Adrenal gland (tissue), 12 donors: ENCODE results near the gene RERG. TPM values are rescaled to one million over a fixed set of nuclear protein-coding genes. Genes with fewer than 3 reads are reported as not detected.

Experiments used
- DNase-seq, 7 donors: peaks; one replicate each; pipeline ENCODE4 v3.0.0-alpha.2; 2019 to 2020
- H3K27ac ChIP-seq, 5 donors: fragments of 200-600 bp; sonication (generic) in 4 of 5; 1 replicate in 3 of 5; 2 replicates in 2 of 5; pipeline versions ENCODE4 v1.5.1 to v1.8.0; 2016 to 2020; ENCODE audit warnings: mild to moderate bottlenecking in 1 of 5
- H3K27me3 ChIP-seq: fragments of 200-600 bp; 2 replicates; pipeline ENCODE4 v1.8.0; 2021
- H3K36me3 ChIP-seq, 2 donors: fragments of 200-600 bp; replicated peaks in 1 of 2; 1 replicate in 1 of 2; 2 replicates in 1 of 2; pipeline versions ENCODE4 v1.5.1 to v1.8.0; 2018 to 2022
- H3K4me1 ChIP-seq, 2 donors: fragments of 200-600 bp; replicated peaks in 1 of 2; 1 replicate in 1 of 2; 2 replicates in 1 of 2; pipeline versions ENCODE4 v1.5.1 to v1.8.0; 2018 to 2021
- H3K4me3 ChIP-seq, 4 donors: fragments of 200-600 bp; sonication (generic) in 3 of 4; one replicate each; pipeline ENCODE4 v1.5.1; 2016 to 2018
- H3K9me3 ChIP-seq, 3 donors: fragments of 200-600 bp; sonication (generic) in 1 of 3; replicated peaks in 1 of 3; 1 replicate in 2 of 3; 2 replicates in 1 of 3; pipeline versions ENCODE4 v1.5.1 to v1.8.0; 2016 to 2021
- POLR2A ChIP-seq, 2 donors: fragments of 450-650 bp; IDR thresholded peaks; one replicate each; pipeline ENCODE4 v1.6.1; 2017; ENCODE audit warnings: antibody characterized with exemption in 2 of 2, mild to moderate bottlenecking in 2 of 2, moderate library complexity in 1 of 2
- WGBS, 4 donors: extraction: QIAGEN DNeasy Blood & Tissue Kit in 2 of 4; methylation state at CpG; one replicate each; pipeline versions ENCODE4 v1.1.5 to v1.1.7; 2013 to 2017; 5-methylcytosine and 5-hydroxymethylcytosine counted together
- intact Hi-C, 2 donors: fragments of 100-400 bp; cut with DNase I; formaldehyde crosslinking; loops; one replicate each; pipeline versions ENCODE4 v1.14.1 to v1.15.0; 2022 to 2023
- polyA plus RNA-seq, 3 donors: library from polyadenylated mRNA; stranded (reverse); fragments of 200-250 nt in 2 of 3; fragments of 350-450 nt in 1 of 3; fragmentation: Illumina TruSeq in 1 of 3; extraction: RNeasy Lipid Tissue Mini Kit (QIAGEN cat#74804) in 1 of 3; gene quantifications; one replicate each; pipeline ENCODE4 v1.2.3, GENCODE V29; 2013 to 2014
- total RNA-seq, 9 donors: library from RNA; depleted of rRNA in 4 of 9; stranded (reverse); fragments of >200 nt in 4 of 9; fragments of 120-200 nt in 1 of 9; fragmentation: NEBNext Ultra II Directional in 1 of 9; extraction: Animal tissue kit (Norgen Biotek cat#: 25700) in 1 of 9; gene quantifications; one replicate each; pipeline versions ENCODE4 v1.1.0 to v1.2.4, GENCODE V29; 2013 to 2023
- TF ChIP-seq, protein P1 (sequence below), 6 experiments: fragments of 450-650 bp in 4 of 6; fragments of 200-600 bp in 2 of 6; sonication (generic) in 1 of 6; IDR thresholded peaks; 1 replicate in 5 of 6; 2 replicates in 1 of 6; pipeline versions ENCODE4 v1.5.1 to v1.8.0; 2016 to 2021; ENCODE audit warnings: antibody characterized with exemption in 6 of 6, mild to moderate bottlenecking in 2 of 6, moderate library complexity in 1 of 6
- donor health status: healthy with polysubstance abuse.
- donor health status: Bipolar disorder and iron deficiency.
- donor health status: DM: yes; HTN: yes; CAD: no.
- donor health status: DM: no; HTN: no; CAD: no.
- donor health status: DM: no; HTN: no; CAD: no.
- donor health status: DM: yes; HTN: yes; CAD: no.

The RERG gene
- total and polyA plus RNA-seq, 12 donors: 12.9 to 146 (median 46.6) TPM

DNA sequence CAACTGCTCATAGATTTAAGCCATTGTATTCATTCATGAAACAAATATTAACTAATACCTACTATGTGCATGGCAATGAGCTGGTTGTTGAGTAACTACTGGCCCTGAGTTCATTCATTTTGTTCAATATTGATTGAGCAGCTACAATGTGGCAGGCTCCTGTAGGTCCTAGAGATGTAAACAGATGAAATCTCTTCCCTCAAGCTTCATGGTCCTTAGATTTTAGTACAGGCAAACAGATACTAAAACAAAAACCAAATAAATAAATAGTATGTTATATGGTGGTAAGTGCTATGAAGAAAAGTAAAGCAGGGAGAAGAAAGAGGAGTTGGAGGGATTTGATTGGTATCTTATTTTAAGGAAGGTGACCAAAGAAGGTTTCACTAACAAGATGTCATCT is 77.8 kb downstream of the RERG start:
- Histone ChIP-seq H3K27ac (no peak overlapping the region), H3K9me3 (no peaks in the 10 kb centered on the region), H3K27me3 (no peaks in the 10 kb centered on the region), H3K4me3 (no peak overlapping the region), H3K4me1 (peaks cover 4 to 5% of the 10 kb centered on the region in 2 donors), H3K36me3 (no peaks in the 10 kb centered on the region)
- DNase-seq: no peak
- TF ChIP-seq POLR2A (IDR thresholded peaks at IDR 0.05): no peak
- TF ChIP-seq, protein P1, sequence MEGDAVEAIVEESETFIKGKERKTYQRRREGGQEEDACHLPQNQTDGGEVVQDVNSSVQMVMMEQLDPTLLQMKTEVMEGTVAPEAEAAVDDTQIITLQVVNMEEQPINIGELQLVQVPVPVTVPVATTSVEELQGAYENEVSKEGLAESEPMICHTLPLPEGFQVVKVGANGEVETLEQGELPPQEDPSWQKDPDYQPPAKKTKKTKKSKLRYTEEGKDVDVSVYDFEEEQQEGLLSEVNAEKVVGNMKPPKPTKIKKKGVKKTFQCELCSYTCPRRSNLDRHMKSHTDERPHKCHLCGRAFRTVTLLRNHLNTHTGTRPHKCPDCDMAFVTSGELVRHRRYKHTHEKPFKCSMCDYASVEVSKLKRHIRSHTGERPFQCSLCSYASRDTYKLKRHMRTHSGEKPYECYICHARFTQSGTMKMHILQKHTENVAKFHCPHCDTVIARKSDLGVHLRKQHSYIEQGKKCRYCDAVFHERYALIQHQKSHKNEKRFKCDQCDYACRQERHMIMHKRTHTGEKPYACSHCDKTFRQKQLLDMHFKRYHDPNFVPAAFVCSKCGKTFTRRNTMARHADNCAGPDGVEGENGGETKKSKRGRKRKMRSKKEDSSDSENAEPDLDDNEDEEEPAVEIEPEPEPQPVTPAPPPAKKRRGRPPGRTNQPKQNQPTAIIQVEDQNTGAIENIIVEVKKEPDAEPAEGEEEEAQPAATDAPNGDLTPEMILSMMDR (IDR thresholded peaks at IDR 0.05): no peak
- intact Hi-C loops: no loop called here

DNA sequence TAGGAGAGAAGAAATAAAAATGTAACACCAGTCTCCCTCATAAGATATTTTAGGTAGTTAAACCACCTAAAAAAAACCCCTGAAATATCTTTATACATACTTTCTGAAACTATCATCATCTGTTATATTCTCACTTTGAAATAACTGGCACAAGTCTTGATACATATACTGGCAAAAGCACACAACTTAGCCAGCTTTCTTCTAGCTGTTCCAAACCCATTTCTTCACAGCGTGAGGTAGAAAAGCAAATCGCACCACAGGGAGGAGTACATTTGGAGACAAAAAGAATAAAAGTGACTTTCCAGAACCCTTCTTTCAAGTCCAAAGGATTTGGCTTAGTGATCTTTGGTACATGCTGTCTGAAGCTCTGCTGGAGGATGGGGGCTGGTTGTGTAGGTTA is 78.5 kb downstream of the RERG start:
- Histone ChIP-seq H3K36me3 (no peaks in the 10 kb centered on the region), H3K27ac (no peak overlapping the region), H3K4me3 (no peak overlapping the region), H3K4me1 (peaks cover 4 to 5% of the 10 kb centered on the region in 2 donors), H3K9me3 (no peaks in the 10 kb centered on the region), H3K27me3 (no peaks in the 10 kb centered on the region)
- TF ChIP-seq POLR2A (IDR thresholded peaks at IDR 0.05): no peak
- TF ChIP-seq, protein P1 (IDR thresholded peaks at IDR 0.05): no peak
- intact Hi-C loops: no loop called here
- DNase-seq: no peak
- WGBS, 4 donors: 93 to 99% (median 96%) methylated on average over 2 of the region's 2 CpGs

DNA sequence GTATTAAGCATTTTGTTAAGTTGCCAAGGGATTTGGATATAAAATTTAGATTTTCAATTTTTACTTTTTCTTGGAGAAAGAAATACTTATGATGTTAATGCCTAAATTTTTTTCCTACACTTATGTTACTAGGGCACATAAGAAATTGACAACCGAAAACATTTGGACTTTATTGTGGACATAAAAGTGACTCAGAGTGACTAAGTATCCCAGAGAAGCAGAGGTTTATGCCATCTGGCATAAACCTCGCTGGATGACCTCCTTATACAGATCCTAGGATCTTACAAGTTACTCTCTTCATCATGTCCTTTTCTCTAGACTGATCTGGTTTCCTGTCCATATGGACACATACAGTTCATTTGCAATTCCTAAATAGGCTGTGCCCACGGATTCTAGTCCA is 89.8 kb downstream of the RERG start:
- WGBS, 4 donors: 38 to 49% (median 42%) methylated on average over 3 of the region's 3 CpGs
- H3K27me3 ChIP-seq: no peaks in the 10 kb centered on the region
- no peaks in the 10 kb centered on the region for H3K9me3 ChIP-seq
- DNase-seq: peak in 3 of 7 donors; percentile 26 to 43 (median 27)
- peaks cover 5 to 10% of the 10 kb centered on the region in 2 donors for H3K4me1 ChIP-seq
- H3K4me3 ChIP-seq: no peak overlapping the region
- no peak for TF ChIP-seq POLR2A (IDR thresholded peaks at IDR 0.05)
- TF ChIP-seq, protein P1 (IDR thresholded peaks at IDR 0.05): no peak
- peak overlapping the region in 2 of 5 donors; percentile 22 to 27 for H3K27ac ChIP-seq
- intact Hi-C loops: no loop called here
- no peaks in the 10 kb centered on the region for H3K36me3 ChIP-seq

DNA sequence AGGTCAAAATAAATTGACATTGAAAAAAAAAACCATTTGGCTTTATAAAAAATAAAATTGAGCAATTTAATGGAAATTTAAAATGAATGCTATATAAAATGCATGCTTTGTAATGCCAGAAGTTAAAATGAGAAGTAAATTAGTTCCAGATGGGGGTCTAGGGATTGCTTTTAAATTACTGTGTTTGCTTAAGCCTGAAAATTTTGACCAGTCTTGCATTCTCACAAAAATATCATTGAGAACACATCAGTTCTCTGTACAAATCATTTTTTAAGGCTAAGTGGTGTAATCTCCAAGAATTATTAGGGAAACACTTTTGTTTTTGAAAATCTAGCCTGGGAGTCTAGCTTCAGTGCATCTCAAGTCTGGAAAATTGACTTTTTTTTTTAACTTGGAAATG is 90.7 kb downstream of the RERG start:
- Histone ChIP-seq H3K4me3 (no peak overlapping the region), H3K27me3 (no peaks in the 10 kb centered on the region), H3K9me3 (no peaks in the 10 kb centered on the region), H3K4me1 (peaks cover 5 to 10% of the 10 kb centered on the region in 2 donors), H3K36me3 (no peaks in the 10 kb centered on the region), H3K27ac (no peak overlapping the region)
- DNase-seq: no peak
- intact Hi-C loops: no loop called here
- TF ChIP-seq, protein P1 (IDR thresholded peaks at IDR 0.05): no peak
- no peak for TF ChIP-seq POLR2A (IDR thresholded peaks at IDR 0.05)
